Stimulated activated CD8-positive, alpha-beta memory T cell treated with anti-CD3 and anti-CD28 coated beads, Interleukin-15, amount 100 ng/mL, for 48 hours (primary cell): ENCODE results near the gene EXOC5.

Experiments
- DNase-seq, 2 donors: peaks; one replicate each; pipeline ENCODE4 v3.0.0-alpha.2; 2020; ENCODE audit warnings: low read depth in 2 of 2

EXOC5 gene

GRCh38 chr14:57169901-57170300, 98.8 kb downstream of the EXOC5 start:
- no peak for DNase-seq

- DNase-seq, result no peak
Observed at GRCh38 chr14:57168138-57168679, 100.5 kb downstream of the EXOC5 start.

- DNase-seq, result no peak
Observed at GRCh38 chr14:57161583-57162234, 107.0 kb downstream of the EXOC5 start.

- no peak for DNase-seq
Observed at GRCh38 chr14:57160333-57160732, 108.4 kb downstream of the EXOC5 start.

- no peak for DNase-seq
Observed at GRCh38 chr14:57153286-57153685, 115.4 kb downstream of the EXOC5 start.
